K562 (cell line): ENCODE data around the gene CEP44. TPM values are rescaled to one million over a fixed set of nuclear protein-coding genes. Genes with fewer than 3 reads are reported as not detected.

ENCODE experiments used
- E4F1 ChIP-seq: fragments of 250-450 bp; sonication (Bioruptor Pico); IDR thresholded peaks from 2 replicates; pipeline ENCODE4 v1.5.0; 2021; ENCODE audit warnings: mild to moderate bottlenecking, borderline replicate concordance
- HDAC1 ChIP-seq, 2 experiments: fragments of 450-650 bp; IDR thresholded peaks; 2 replicates each; pipeline ENCODE4 v1.6.1; 2016 to 2017; ENCODE audit warnings: inconsistent platforms in 1 of 2, mild to moderate bottlenecking in 1 of 2, moderate library complexity in 1 of 2
- ID3 ChIP-seq, 2 experiments: fragments of 250-450 bp in 1 of 2; fragments of 450-650 bp in 1 of 2; sonication (Bioruptor Pico) in 1 of 2; IDR thresholded peaks; 2 replicates each; pipeline versions ENCODE4 v1.6.1 to v1.8.0; 2016 to 2021; ENCODE audit warnings: mild to moderate bottlenecking in 2 of 2, moderate library complexity in 2 of 2, missing compliant biosample characterization in 1 of 2, missing genetic modification characterization in 1 of 2
- IRF2 ChIP-seq: sonication (generic); formaldehyde crosslinking; IDR thresholded peaks from 2 replicates; pipeline ENCODE4 v1.8.1; 2022; ENCODE audit warnings: mild to moderate bottlenecking, missing genetic modification reagents
- LARP7 ChIP-seq: fragments of 450-650 bp; IDR thresholded peaks from 2 replicates; pipeline ENCODE4 v1.6.1; 2016
- MEIS2 ChIP-seq: fragments of 450-650 bp; IDR thresholded peaks from 2 replicates; pipeline ENCODE4 v1.6.1; 2014; ENCODE audit warnings: mild to moderate bottlenecking; ENCODE audit not compliant: partially characterized antibody
- MIER1 ChIP-seq: fragments of 450-650 bp; IDR thresholded peaks from 2 replicates; pipeline ENCODE4 v1.6.1; 2016; ENCODE audit warnings: antibody characterized with exemption, mild to moderate bottlenecking, low read depth
- PHTF2 ChIP-seq: fragments of 250-450 bp; sonication (Bioruptor Pico); IDR thresholded peaks from 2 replicates; pipeline ENCODE4 v1.5.0; 2021; ENCODE audit warnings: mild to moderate bottlenecking
- PTRF ChIP-seq: fragments of 450-650 bp; IDR thresholded peaks from 2 replicates; pipeline ENCODE4 v1.6.1; 2016; ENCODE audit warnings: mild to moderate bottlenecking, missing genetic modification characterization, missing compliant biosample characterization
- PTTG1 ChIP-seq: fragments of 450-650 bp; IDR thresholded peaks from 2 replicates; pipeline ENCODE4 v1.6.1; 2016; ENCODE audit warnings: low read depth, mild to moderate bottlenecking, missing genetic modification characterization, missing compliant biosample characterization
- TEAD1 ChIP-seq, 2 experiments: fragments of 450-650 bp in 1 of 2; sonication (generic) in 1 of 2; formaldehyde crosslinking; IDR thresholded peaks; 2 replicates each; pipeline versions ENCODE4 v1.4.0 to v1.8.0; 2020 to 2022; ENCODE audit warnings: mild to moderate bottlenecking in 2 of 2, missing genetic modification reagents in 1 of 2
- ZNF561 ChIP-seq: fragments of 450-650 bp; formaldehyde crosslinking; conservative IDR thresholded peaks from 2 replicates; pipeline ENCODE4 v1.4.0; 2020; ENCODE audit warnings: mild to moderate bottlenecking, moderate library complexity
- ZNF584 ChIP-seq: fragments of 200-800 bp; sonication (Bioruptor generic); IDR thresholded peaks from 2 replicates; pipeline ENCODE4 v1.6.1; 2016; ENCODE audit warnings: low read depth, mild to moderate bottlenecking, missing genetic modification characterization, missing compliant biosample characterization
- polyA plus RNA-seq, 8 experiments: library from polyadenylated mRNA; depleted of rRNA in 4 of 8; stranded (reverse) in 5 of 8; unstranded in 3 of 8; fragments of >200 nt; fragmentation: Nextera tagmentation in 2 of 8; fragmentation: Illumina TruSeq in 1 of 8; extraction: Ambion mirVana in 2 of 8; extraction: Trizol in 1 of 8; gene quantifications; 2 replicates each; pipeline versions ENCODE4 v1.2.1 to v1.2.3, GENCODE V29; 2011 to 2014; ENCODE audit warnings: inconsistent platforms in 1 of 8, missing spikeins in 1 of 8
- total RNA-seq, 7 experiments: library from RNA; depleted of rRNA in 6 of 7; stranded (reverse); fragments of >200 nt in 6 of 7; fragmentation: Illumina TruSeq in 2 of 7; extraction: Trizol in 2 of 7; gene quantifications; 2 replicates each; pipeline versions ENCODE4 v1.2.1 to v1.2.3, GENCODE V29; 2011 to 2021; ENCODE audit warnings: low replicate concordance in 1 of 7
- TF ChIP-seq, protein P1 (sequence below): fragments of 200-800 bp; sonication (Bioruptor generic); IDR thresholded peaks from 2 replicates; pipeline ENCODE4 v1.6.1; 2017; ENCODE audit warnings: missing genetic modification characterization, missing compliant biosample characterization
- TF ChIP-seq, protein P2 (sequence below): fragments of 450-650 bp; IDR thresholded peaks from 2 replicates; pipeline ENCODE4 v1.6.1; 2018; ENCODE audit not compliant: partially characterized antibody
- TF ChIP-seq, protein P3 (sequence below): fragments of 450-650 bp; IDR thresholded peaks from 2 replicates; pipeline ENCODE4 v1.6.1; 2016; ENCODE audit warnings: missing biosample characterization, missing genetic modification characterization
- TF ChIP-seq, protein P4 (sequence below): fragments of 250-450 bp; sonication (Bioruptor Pico); IDR thresholded peaks from 2 replicates; pipeline ENCODE4 v1.4.0; 2020; ENCODE audit warnings: mild to moderate bottlenecking

CEP44 gene
- total and polyA plus RNA-seq, 9 of the 15 experiments (the other 6 are each of a cell fraction or from before 2014, with no cell fraction given) = 19.6 to 45.0 (median 24.4) TPM

GRCh38 chr4:174381440-174381800, 97.7 kb downstream of the CEP44 start (continued):
- TF ChIP-seq, protein P1, sequence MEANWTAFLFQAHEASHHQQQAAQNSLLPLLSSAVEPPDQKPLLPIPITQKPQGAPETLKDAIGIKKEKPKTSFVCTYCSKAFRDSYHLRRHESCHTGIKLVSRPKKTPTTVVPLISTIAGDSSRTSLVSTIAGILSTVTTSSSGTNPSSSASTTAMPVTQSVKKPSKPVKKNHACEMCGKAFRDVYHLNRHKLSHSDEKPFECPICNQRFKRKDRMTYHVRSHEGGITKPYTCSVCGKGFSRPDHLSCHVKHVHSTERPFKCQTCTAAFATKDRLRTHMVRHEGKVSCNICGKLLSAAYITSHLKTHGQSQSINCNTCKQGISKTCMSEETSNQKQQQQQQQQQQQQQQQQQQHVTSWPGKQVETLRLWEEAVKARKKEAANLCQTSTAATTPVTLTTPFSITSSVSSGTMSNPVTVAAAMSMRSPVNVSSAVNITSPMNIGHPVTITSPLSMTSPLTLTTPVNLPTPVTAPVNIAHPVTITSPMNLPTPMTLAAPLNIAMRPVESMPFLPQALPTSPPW (CRISPR knock-in tag) = no peak
- TF ChIP-seq, protein P2, sequence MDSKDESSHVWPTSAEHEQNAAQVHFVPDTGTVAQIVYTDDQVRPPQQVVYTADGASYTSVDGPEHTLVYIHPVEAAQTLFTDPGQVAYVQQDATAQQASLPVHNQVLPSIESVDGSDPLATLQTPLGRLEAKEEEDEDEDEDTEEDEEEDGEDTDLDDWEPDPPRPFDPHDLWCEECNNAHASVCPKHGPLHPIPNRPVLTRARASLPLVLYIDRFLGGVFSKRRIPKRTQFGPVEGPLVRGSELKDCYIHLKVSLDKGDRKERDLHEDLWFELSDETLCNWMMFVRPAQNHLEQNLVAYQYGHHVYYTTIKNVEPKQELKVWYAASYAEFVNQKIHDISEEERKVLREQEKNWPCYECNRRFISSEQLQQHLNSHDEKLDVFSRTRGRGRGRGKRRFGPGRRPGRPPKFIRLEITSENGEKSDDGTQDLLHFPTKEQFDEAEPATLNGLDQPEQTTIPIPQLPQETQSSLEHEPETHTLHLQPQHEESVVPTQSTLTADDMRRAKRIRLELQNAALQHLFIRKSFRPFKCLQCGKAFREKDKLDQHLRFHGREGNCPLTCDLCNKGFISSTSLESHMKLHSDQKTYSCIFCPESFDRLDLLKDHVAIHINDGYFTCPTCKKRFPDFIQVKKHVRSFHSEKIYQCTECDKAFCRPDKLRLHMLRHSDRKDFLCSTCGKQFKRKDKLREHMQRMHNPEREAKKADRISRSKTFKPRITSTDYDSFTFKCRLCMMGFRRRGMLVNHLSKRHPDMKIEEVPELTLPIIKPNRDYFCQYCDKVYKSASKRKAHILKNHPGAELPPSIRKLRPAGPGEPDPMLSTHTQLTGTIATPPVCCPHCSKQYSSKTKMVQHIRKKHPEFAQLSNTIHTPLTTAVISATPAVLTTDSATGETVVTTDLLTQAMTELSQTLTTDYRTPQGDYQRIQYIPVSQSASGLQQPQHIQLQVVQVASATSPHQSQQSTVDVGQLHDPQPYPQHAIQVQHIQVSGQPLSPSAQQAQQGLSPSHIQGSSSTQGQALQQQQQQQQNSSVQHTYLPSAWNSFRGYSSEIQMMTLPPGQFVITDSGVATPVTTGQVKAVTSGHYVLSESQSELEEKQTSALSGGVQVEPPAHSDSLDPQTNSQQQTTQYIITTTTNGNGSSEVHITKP = no peak
- TF ChIP-seq, protein P3, sequence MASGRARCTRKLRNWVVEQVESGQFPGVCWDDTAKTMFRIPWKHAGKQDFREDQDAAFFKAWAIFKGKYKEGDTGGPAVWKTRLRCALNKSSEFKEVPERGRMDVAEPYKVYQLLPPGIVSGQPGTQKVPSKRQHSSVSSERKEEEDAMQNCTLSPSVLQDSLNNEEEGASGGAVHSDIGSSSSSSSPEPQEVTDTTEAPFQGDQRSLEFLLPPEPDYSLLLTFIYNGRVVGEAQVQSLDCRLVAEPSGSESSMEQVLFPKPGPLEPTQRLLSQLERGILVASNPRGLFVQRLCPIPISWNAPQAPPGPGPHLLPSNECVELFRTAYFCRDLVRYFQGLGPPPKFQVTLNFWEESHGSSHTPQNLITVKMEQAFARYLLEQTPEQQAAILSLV (tag) = peak; percentile 62; the same call in 1 of the 2 replicates
- TF ChIP-seq PTRF (tag) (no peak), ZNF584 (CRISPR knock-in tag) (peak; percentile 52; the same call in 1 of the 2 replicates), MIER1 (no peak), ZNF561 (CRISPR knock-in tag) (no peak), MEIS2 (no peak), LARP7 (no peak), TEAD1 (CRISPR knock-in tag; IDR thresholded peaks at IDR 0.05) (peak in 1 of 2 experiments; percentile 85; a peak in 2 of 4 replicates), PTTG1 (tag) (peak; percentile 71), E4F1 (CRISPR knock-in tag) (no peak), HDAC1 (IDR thresholded peaks at IDR 0.05) (no peak), PHTF2 (CRISPR knock-in tag) (no peak), ID3 (CRISPR knock-in tag; IDR thresholded peaks at IDR 0.05) (0 out of 2 replicates have a peak, but pooled peaks have one; percentile 36), ID3 (tag; IDR thresholded peaks at IDR 0.05) (peak; percentile 87), IRF2 (CRISPR knock-in tag) (no peak)
- TF ChIP-seq, protein P4, sequence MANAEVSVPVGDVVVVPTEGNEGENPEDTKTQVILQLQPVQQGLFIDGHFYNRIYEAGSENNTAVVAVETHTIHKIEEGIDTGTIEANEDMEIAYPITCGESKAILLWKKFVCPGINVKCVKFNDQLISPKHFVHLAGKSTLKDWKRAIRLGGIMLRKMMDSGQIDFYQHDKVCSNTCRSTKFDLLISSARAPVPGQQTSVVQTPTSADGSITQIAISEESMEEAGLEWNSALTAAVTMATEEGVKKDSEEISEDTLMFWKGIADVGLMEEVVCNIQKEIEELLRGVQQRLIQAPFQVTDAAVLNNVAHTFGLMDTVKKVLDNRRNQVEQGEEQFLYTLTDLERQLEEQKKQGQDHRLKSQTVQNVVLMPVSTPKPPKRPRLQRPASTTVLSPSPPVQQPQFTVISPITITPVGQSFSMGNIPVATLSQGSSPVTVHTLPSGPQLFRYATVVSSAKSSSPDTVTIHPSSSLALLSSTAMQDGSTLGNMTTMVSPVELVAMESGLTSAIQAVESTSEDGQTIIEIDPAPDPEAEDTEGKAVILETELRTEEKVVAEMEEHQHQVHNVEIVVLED = peak; percentile 43; the same call in 1 of the 2 replicates
